ENCODE data around the gene PDE8B.

Gene PDE8B

DNA sequence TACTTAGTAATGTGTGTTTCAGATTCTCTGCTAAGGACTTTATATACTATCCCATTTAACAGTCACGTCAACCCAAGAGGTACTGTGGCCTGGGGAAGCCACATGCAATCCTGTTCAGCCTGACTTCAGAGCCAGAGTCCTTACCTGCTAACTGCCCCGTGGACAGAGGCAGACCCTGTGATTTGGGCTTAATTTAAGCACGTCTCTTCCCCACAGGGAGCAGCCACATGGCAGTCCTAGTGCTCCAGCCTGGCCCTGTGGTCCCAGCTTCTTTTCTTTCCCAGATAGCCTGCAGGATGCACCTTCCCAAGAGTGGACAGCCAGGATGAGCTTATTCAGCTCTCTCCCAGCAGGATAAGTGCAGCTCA is 71.5 kb downstream of the PDE8B start:
- H3K9ac ChIP-seq (ENCODE audit: low read length) = no peak overlapping the region
- TF ChIP-seq, protein P1, sequence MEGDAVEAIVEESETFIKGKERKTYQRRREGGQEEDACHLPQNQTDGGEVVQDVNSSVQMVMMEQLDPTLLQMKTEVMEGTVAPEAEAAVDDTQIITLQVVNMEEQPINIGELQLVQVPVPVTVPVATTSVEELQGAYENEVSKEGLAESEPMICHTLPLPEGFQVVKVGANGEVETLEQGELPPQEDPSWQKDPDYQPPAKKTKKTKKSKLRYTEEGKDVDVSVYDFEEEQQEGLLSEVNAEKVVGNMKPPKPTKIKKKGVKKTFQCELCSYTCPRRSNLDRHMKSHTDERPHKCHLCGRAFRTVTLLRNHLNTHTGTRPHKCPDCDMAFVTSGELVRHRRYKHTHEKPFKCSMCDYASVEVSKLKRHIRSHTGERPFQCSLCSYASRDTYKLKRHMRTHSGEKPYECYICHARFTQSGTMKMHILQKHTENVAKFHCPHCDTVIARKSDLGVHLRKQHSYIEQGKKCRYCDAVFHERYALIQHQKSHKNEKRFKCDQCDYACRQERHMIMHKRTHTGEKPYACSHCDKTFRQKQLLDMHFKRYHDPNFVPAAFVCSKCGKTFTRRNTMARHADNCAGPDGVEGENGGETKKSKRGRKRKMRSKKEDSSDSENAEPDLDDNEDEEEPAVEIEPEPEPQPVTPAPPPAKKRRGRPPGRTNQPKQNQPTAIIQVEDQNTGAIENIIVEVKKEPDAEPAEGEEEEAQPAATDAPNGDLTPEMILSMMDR (IDR thresholded peaks at IDR 0.05; ENCODE audit: low read length) = no peak
- TF ChIP-seq EZH2 (IDR thresholded peaks at IDR 0.05; ENCODE audit: borderline replicate concordance, low read length) = no peak
- no peak overlapping the region for H2AFZ ChIP-seq (ENCODE audit: low read length)
- no peaks in the 10 kb centered on the region for H3K9me2 ChIP-seq (ENCODE audit: low read depth, low read length)
- H3K36me3 ChIP-seq (ENCODE audit: insufficient read depth, low read length) = no peaks in the 10 kb centered on the region
- H3K79me2 ChIP-seq (ENCODE audit: insufficient read depth, low read length) = no peaks in the 10 kb centered on the region
- H3K4me1 ChIP-seq (ENCODE audit: insufficient read depth, low read length, severe bottlenecking) = no peaks in the 10 kb centered on the region
- no peak overlapping the region for H3K4me2 ChIP-seq (ENCODE audit: low read length)
- H3K27me3 ChIP-seq (ENCODE audit: insufficient read depth, low read length) = no peaks in the 10 kb centered on the region; the same call in 1 of the 2 replicates
- H3K9me3 ChIP-seq (ENCODE audit: low read length) = no peaks in the 10 kb centered on the region
- H3K27ac ChIP-seq (ENCODE audit: low read depth, low read length, poor library complexity, severe bottlenecking) = no peak overlapping the region
- H3F3A ChIP-seq (ENCODE audit: insufficient read depth, low read length) = no peaks in the 10 kb centered on the region
- no peaks in the 10 kb centered on the region for H4K20me1 ChIP-seq (ENCODE audit: insufficient read depth, low read length)
- H3K4me3 ChIP-seq (ENCODE audit: low read depth, low read length, poor library complexity, severe bottlenecking) = no peak overlapping the region

DNA sequence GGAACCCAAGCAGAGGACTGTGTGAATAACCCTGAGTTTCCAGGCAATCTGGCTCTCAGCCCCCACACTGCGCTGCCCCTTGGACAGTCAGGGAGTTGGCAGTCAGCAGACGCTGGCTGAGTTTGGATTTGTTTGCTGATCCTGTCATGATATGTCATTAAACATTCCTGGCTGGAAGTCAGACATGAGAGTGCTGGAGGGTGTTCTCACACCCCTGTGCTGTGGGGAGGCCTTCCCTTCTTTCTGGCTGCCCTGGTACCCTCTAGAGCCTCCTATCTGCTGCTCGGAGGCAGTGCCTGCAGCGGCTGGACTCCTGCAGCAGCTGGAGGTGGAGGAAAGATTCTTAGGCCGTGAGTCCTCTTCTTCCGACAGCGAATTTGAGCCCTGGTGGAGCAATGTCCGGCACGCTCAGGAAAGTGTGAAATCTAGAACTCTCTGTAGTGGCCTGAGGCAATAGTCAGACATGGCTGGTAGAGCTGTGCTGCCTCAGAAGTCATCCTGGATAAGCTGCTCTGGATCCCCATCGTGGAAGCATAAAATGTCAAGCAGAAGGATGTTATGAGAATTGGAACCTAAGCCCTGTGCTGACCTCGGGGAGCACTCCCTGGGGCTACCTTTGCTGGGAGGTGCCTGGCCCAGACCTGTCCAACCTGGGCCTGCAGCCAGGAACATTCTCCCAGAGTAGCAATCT is 72.0 kb downstream of the PDE8B start:
- Histone ChIP-seq H3K27me3 (ENCODE audit: insufficient read depth, low read length) (no peaks in the 10 kb centered on the region; the same call in 1 of the 2 replicates), H3K79me2 (ENCODE audit: insufficient read depth, low read length) (no peaks in the 10 kb centered on the region), H3K27ac (ENCODE audit: low read depth, low read length, poor library complexity, severe bottlenecking) (no peak overlapping the region), H3F3A (ENCODE audit: insufficient read depth, low read length) (no peaks in the 10 kb centered on the region), H3K9me3 (ENCODE audit: low read length) (no peaks in the 10 kb centered on the region), H3K36me3 (ENCODE audit: insufficient read depth, low read length) (no peaks in the 10 kb centered on the region), H3K4me3 (ENCODE audit: low read depth, low read length, poor library complexity, severe bottlenecking) (no peak overlapping the region), H3K4me1 (ENCODE audit: insufficient read depth, low read length, severe bottlenecking) (no peaks in the 10 kb centered on the region), H2AFZ (ENCODE audit: low read length) (no peak overlapping the region), H3K4me2 (ENCODE audit: low read length) (no peak overlapping the region), H3K9me2 (ENCODE audit: low read depth, low read length) (no peaks in the 10 kb centered on the region), H4K20me1 (ENCODE audit: insufficient read depth, low read length) (no peaks in the 10 kb centered on the region), H3K9ac (ENCODE audit: low read length) (no peak overlapping the region)
- TF ChIP-seq, protein P1 (IDR thresholded peaks at IDR 0.05; ENCODE audit: low read length) = no peak
- TF ChIP-seq EZH2 (IDR thresholded peaks at IDR 0.05; ENCODE audit: borderline replicate concordance, low read length) = no peak

GRCh38 chr5:77285251-77285841 is 74.9 kb downstream of the PDE8B start:
- Histone ChIP-seq H3K36me3 (ENCODE audit: insufficient read depth, low read length) (no peaks in the 10 kb centered on the region), H3K9me3 (ENCODE audit: low read length) (no peaks in the 10 kb centered on the region), H3F3A (ENCODE audit: insufficient read depth, low read length) (no peaks in the 10 kb centered on the region), H3K9ac (ENCODE audit: low read length) (no peak overlapping the region), H3K27me3 (ENCODE audit: insufficient read depth, low read length) (no peaks in the 10 kb centered on the region), H4K20me1 (ENCODE audit: insufficient read depth, low read length) (no peaks in the 10 kb centered on the region), H3K4me2 (ENCODE audit: low read length) (no peak overlapping the region), H3K27ac (ENCODE audit: low read depth, low read length, poor library complexity, severe bottlenecking) (no peak overlapping the region), H2AFZ (ENCODE audit: low read length) (no peak overlapping the region), H3K4me3 (ENCODE audit: low read depth, low read length, poor library complexity, severe bottlenecking) (no peak overlapping the region), H3K4me1 (ENCODE audit: insufficient read depth, low read length, severe bottlenecking) (no peaks in the 10 kb centered on the region), H3K9me2 (ENCODE audit: low read depth, low read length) (no peaks in the 10 kb centered on the region), H3K79me2 (ENCODE audit: insufficient read depth, low read length) (no peaks in the 10 kb centered on the region)
- TF ChIP-seq, protein P1 (IDR thresholded peaks at IDR 0.05; ENCODE audit: low read length) = no peak
- no peak for TF ChIP-seq EZH2 (IDR thresholded peaks at IDR 0.05; ENCODE audit: borderline replicate concordance, low read length)
